ENCODE data around the gene DZIP1L.

DZIP1L gene

GRCh38 chr3:138066383-138066782, 49.0 kb downstream of the DZIP1L start:
- DNase-seq = no peak

- DNase-seq = no peak
Measured at GRCh38 chr3:138065949-138066348, 49.5 kb downstream of the DZIP1L start.

GRCh38 chr3:138063416-138063815, 52.0 kb downstream of the DZIP1L start:
- no peak for DNase-seq

GRCh38 chr3:138062626-138063025, 52.8 kb downstream of the DZIP1L start:
- no peak for DNase-seq

GRCh38 chr3:138062037-138062436, 53.4 kb downstream of the DZIP1L start:
- DNase-seq = no peak

- no peak for DNase-seq
Measured at GRCh38 chr3:138060792-138061191, 54.6 kb downstream of the DZIP1L start.

GRCh38 chr3:138059261-138059660, 56.1 kb downstream of the DZIP1L start:
- DNase-seq = no peak

GRCh38 chr3:138057384-138057783, 58.0 kb downstream of the DZIP1L start:
- DNase-seq = no peak

GRCh38 chr3:138054057-138054456, 61.4 kb downstream of the DZIP1L start:
- DNase-seq = no peak

- peak; percentile 15 for DNase-seq
Measured at GRCh38 chr3:138051947-138052802, 63.2 kb downstream of the DZIP1L start.

- DNase-seq = no peak
Measured at GRCh38 chr3:138049157-138049919, 66.1 kb downstream of the DZIP1L start.

GRCh38 chr3:138047596-138048158, 67.7 kb downstream of the DZIP1L start:
- no peak for DNase-seq

GRCh38 chr3:138046955-138047354, 68.5 kb downstream of the DZIP1L start:
- DNase-seq = no peak

- DNase-seq = no peak
Measured at GRCh38 chr3:138046085-138046484, 69.3 kb downstream of the DZIP1L start.

- no peak for DNase-seq
Measured at GRCh38 chr3:138043266-138044029, 72.0 kb downstream of the DZIP1L start.

- DNase-seq = no peak
Measured at GRCh38 chr3:138042043-138042442, 73.4 kb downstream of the DZIP1L start.

GRCh38 chr3:138038725-138039462, 76.5 kb downstream of the DZIP1L start:
- no peak for DNase-seq

GRCh38 chr3:138036572-138036971, 78.8 kb downstream of the DZIP1L start:
- no peak for DNase-seq

GRCh38 chr3:138034918-138035317, 80.5 kb downstream of the DZIP1L start:
- no peak for DNase-seq

- DNase-seq = no peak
Measured at GRCh38 chr3:138033202-138033691, 82.2 kb downstream of the DZIP1L start.

GRCh38 chr3:138032567-138032966, 82.8 kb downstream of the DZIP1L start:
- DNase-seq = no peak

- no peak for DNase-seq
Measured at GRCh38 chr3:138031536-138031935, 83.9 kb downstream of the DZIP1L start.
